K562 (cell line): Measurements from ENCODE around the gene LGALS7.

ENCODE experiments used
- ARID1B ChIP-seq: fragments of 450-650 bp; IDR thresholded peaks from 2 replicates; pipeline ENCODE4 v1.6.1; 2016; ENCODE audit warnings: antibody characterized with exemption, mild to moderate bottlenecking, inconsistent platforms
- CC2D1A ChIP-seq: fragments of 450-650 bp; IDR thresholded peaks from 2 replicates; pipeline ENCODE4 v1.6.1; 2017; ENCODE audit warnings: mild to moderate bottlenecking
- ESRRA ChIP-seq: fragments of 450-650 bp; IDR thresholded peaks from 2 replicates; pipeline ENCODE4 v1.6.1; 2014; ENCODE audit warnings: low read depth, mild to moderate bottlenecking, moderate library complexity, borderline replicate concordance
- EZH2 ChIP-seq: IDR thresholded peaks from 2 replicates; pipeline ENCODE4 v1.6.1; 2012; ENCODE audit warnings: low read depth, mild to moderate bottlenecking, inconsistent platforms, low read length, borderline replicate concordance
- GABPA ChIP-seq: fragments of 200-800 bp; sonication (Bioruptor generic); conservative IDR thresholded peaks from 2 replicates; pipeline ENCODE4 v1.6.1; 2016; ENCODE audit warnings: low read depth, missing genetic modification characterization, missing compliant biosample characterization
- NFYB ChIP-seq: IDR thresholded peaks from 2 replicates; pipeline ENCODE4 v1.6.1; 2011; ENCODE audit warnings: mild to moderate bottlenecking, moderate library complexity; ENCODE audit not compliant: insufficient read length; ENCODE audit errors: extremely low read depth
- POLR2A ChIP-seq: fragments of 450-650 bp; conservative IDR thresholded peaks from 2 replicates; pipeline ENCODE4 v1.6.1; 2016
- POLR2AphosphoS5 ChIP-seq: IDR thresholded peaks from 2 replicates; pipeline ENCODE4 v1.6.1; 2011; ENCODE audit warnings: mild to moderate bottlenecking, low read depth, low read length, moderate library complexity; ENCODE audit not compliant: control insufficient read depth, insufficient read depth
- TF ChIP-seq, protein P1 (sequence below), 3 experiments: IDR thresholded peaks in 2 of 3; conservative IDR thresholded peaks in 1 of 3; 2 replicates each; pipeline ENCODE4 v1.5.1; 2011 to 2012; ENCODE audit warnings: low read length in 3 of 3, mild to moderate bottlenecking in 3 of 3, control low read depth in 2 of 3, improper control_type of control experiment in 1 of 3, inconsistent platforms in 1 of 3, low read depth in 1 of 3, mixed read lengths in 1 of 3, moderate library complexity in 1 of 3; ENCODE audit not compliant: insufficient read depth in 2 of 3
- TF ChIP-seq, protein P2 (sequence below): sonication (generic); formaldehyde crosslinking; IDR thresholded peaks from 2 replicates; pipeline ENCODE4 v1.9.0; 2022; ENCODE audit warnings: mild to moderate bottlenecking, missing genetic modification reagents
- TF ChIP-seq, protein P3 (sequence below): fragments of 450-650 bp; formaldehyde crosslinking; IDR thresholded peaks from 2 replicates; pipeline ENCODE4 v1.4.0; 2020; ENCODE audit warnings: mild to moderate bottlenecking, moderate library complexity
- TF ChIP-seq, protein P4 (sequence below): sonication (generic); formaldehyde crosslinking; IDR thresholded peaks from 2 replicates; pipeline ENCODE4 v1.8.1; 2023; ENCODE audit warnings: mild to moderate bottlenecking, missing genetic modification reagents
- TF ChIP-seq, protein P5 (sequence below): sonication (generic); formaldehyde crosslinking; IDR thresholded peaks from 2 replicates; pipeline ENCODE4 v1.9.0; 2022; ENCODE audit warnings: mild to moderate bottlenecking, missing genetic modification reagents

DNA sequence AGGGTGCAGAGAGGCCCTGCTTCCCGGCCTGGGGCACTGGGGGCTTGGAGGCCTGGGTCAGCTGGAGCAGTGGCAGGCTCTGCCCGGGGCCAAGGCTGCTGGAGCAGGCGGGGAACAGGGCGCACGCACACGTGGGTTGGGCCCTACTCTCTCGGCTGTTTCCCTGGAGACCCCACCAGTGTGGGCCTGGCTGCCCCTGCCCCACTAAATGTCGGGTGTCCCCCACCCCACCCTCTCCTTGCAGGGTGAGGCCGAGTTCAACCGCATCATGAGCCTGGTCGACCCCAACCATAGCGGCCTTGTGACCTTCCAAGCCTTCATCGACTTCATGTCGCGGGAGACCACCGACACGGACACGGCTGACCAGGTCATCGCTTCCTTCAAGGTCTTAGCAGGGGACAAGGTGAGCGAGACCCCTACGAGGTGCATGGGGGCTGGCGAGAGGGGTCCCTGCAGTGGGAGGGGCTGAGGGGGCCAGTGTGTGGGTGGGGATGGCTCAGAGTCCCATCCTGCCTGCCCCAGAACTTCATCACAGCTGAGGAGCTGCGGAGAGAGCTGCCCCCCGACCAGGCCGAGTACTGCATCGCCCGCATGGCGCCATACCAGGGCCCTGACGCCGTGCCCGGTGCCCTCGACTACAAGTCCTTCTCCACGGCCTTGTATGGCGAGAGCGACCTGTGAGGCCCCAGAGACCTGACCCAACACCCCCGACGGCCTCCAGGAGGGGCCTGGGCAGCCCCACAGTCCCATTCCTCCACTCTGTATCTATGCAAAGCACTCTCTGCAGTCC lies 44.4 kb downstream of the LGALS7 start:
- TF ChIP-seq, protein P1, sequence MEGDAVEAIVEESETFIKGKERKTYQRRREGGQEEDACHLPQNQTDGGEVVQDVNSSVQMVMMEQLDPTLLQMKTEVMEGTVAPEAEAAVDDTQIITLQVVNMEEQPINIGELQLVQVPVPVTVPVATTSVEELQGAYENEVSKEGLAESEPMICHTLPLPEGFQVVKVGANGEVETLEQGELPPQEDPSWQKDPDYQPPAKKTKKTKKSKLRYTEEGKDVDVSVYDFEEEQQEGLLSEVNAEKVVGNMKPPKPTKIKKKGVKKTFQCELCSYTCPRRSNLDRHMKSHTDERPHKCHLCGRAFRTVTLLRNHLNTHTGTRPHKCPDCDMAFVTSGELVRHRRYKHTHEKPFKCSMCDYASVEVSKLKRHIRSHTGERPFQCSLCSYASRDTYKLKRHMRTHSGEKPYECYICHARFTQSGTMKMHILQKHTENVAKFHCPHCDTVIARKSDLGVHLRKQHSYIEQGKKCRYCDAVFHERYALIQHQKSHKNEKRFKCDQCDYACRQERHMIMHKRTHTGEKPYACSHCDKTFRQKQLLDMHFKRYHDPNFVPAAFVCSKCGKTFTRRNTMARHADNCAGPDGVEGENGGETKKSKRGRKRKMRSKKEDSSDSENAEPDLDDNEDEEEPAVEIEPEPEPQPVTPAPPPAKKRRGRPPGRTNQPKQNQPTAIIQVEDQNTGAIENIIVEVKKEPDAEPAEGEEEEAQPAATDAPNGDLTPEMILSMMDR (IDR thresholded peaks at IDR 0.05 in 2 of 3, conservative IDR thresholded peaks at IDR 0.05 in 1 of 3; ENCODE audit: insufficient read depth in 2 of 3, low read depth in 1 of 3, low read length in 3 of 3), result no peak
- TF ChIP-seq, protein P2, sequence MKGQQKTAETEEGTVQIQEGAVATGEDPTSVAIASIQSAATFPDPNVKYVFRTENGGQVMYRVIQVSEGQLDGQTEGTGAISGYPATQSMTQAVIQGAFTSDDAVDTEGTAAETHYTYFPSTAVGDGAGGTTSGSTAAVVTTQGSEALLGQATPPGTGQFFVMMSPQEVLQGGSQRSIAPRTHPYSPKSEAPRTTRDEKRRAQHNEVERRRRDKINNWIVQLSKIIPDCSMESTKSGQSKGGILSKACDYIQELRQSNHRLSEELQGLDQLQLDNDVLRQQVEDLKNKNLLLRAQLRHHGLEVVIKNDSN (CRISPR knock-in tag), result no peak
- no peak for TF ChIP-seq POLR2AphosphoS5
- no peak for TF ChIP-seq GABPA (tag)
- TF ChIP-seq, protein P3, sequence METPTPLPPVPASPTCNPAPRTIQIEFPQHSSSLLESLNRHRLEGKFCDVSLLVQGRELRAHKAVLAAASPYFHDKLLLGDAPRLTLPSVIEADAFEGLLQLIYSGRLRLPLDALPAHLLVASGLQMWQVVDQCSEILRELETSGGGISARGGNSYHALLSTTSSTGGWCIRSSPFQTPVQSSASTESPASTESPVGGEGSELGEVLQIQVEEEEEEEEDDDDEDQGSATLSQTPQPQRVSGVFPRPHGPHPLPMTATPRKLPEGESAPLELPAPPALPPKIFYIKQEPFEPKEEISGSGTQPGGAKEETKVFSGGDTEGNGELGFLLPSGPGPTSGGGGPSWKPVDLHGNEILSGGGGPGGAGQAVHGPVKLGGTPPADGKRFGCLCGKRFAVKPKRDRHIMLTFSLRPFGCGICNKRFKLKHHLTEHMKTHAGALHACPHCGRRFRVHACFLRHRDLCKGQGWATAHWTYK (CRISPR knock-in tag), result no peak
- no peak for TF ChIP-seq ESRRA
- TF ChIP-seq POLR2A, result no peak
- no peak for TF ChIP-seq ARID1B
- TF ChIP-seq EZH2, result no peak
- TF ChIP-seq, protein P4, sequence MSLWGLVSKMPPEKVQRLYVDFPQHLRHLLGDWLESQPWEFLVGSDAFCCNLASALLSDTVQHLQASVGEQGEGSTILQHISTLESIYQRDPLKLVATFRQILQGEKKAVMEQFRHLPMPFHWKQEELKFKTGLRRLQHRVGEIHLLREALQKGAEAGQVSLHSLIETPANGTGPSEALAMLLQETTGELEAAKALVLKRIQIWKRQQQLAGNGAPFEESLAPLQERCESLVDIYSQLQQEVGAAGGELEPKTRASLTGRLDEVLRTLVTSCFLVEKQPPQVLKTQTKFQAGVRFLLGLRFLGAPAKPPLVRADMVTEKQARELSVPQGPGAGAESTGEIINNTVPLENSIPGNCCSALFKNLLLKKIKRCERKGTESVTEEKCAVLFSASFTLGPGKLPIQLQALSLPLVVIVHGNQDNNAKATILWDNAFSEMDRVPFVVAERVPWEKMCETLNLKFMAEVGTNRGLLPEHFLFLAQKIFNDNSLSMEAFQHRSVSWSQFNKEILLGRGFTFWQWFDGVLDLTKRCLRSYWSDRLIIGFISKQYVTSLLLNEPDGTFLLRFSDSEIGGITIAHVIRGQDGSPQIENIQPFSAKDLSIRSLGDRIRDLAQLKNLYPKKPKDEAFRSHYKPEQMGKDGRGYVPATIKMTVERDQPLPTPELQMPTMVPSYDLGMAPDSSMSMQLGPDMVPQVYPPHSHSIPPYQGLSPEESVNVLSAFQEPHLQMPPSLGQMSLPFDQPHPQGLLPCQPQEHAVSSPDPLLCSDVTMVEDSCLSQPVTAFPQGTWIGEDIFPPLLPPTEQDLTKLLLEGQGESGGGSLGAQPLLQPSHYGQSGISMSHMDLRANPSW (CRISPR knock-in tag), result no peak
- TF ChIP-seq NFYB, result no peak
- TF ChIP-seq, protein P5, sequence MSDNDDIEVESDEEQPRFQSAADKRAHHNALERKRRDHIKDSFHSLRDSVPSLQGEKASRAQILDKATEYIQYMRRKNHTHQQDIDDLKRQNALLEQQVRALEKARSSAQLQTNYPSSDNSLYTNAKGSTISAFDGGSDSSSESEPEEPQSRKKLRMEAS (CRISPR knock-in tag), result no peak
- TF ChIP-seq CC2D1A, result no peak
